HEK293 (cell line): ENCODE data around the gene SMO.

Source experiments
- EGR2 ChIP-seq: fragments of 450-650 bp; formaldehyde crosslinking; IDR thresholded peaks from 2 replicates; pipeline ENCODE4 v1.5.1; 2016; ENCODE audit warnings: low read depth, missing biosample characterization, missing genetic modification characterization
- KLF1 ChIP-seq: fragments of 450-650 bp; formaldehyde crosslinking; IDR thresholded peaks from 2 replicates; pipeline ENCODE4 v1.5.1; 2016; ENCODE audit warnings: missing biosample characterization, missing genetic modification characterization
- KLF9 ChIP-seq: fragments of 450-650 bp; formaldehyde crosslinking; IDR thresholded peaks from 2 replicates; pipeline ENCODE4 v1.5.1; 2016; ENCODE audit warnings: missing biosample characterization, missing genetic modification characterization, low read depth
- PRDM10 ChIP-seq: fragments of 450-650 bp; formaldehyde crosslinking; IDR thresholded peaks from 2 replicates; pipeline ENCODE4 v1.5.1; 2016; ENCODE audit warnings: missing biosample characterization, missing genetic modification characterization
- REPIN1 ChIP-seq: fragments of 450-650 bp; formaldehyde crosslinking; IDR thresholded peaks from 2 replicates; pipeline ENCODE4 v1.5.1; 2017; ENCODE audit warnings: missing biosample characterization, missing genetic modification characterization, low read depth
- SCRT1 ChIP-seq: fragments of 450-650 bp; formaldehyde crosslinking; IDR thresholded peaks from 2 replicates; pipeline ENCODE4 v1.5.1; 2016; ENCODE audit warnings: missing biosample characterization, missing genetic modification characterization, borderline replicate concordance
- SP2 ChIP-seq: fragments of 450-650 bp; formaldehyde crosslinking; IDR thresholded peaks from 2 replicates; pipeline ENCODE4 v1.5.1; 2016; ENCODE audit warnings: missing biosample characterization, missing genetic modification characterization
- ZEB2 ChIP-seq: fragments of 450-650 bp; formaldehyde crosslinking; IDR thresholded peaks from 2 replicates; pipeline ENCODE4 v1.5.1; 2016; ENCODE audit warnings: missing biosample characterization, missing genetic modification characterization
- ZNF132 ChIP-seq: fragments of 450-650 bp; formaldehyde crosslinking; IDR thresholded peaks from 2 replicates; pipeline ENCODE4 v1.5.1; 2017; ENCODE audit warnings: missing biosample characterization, missing genetic modification characterization, borderline replicate concordance
- ZNF175 ChIP-seq: fragments of 450-650 bp; formaldehyde crosslinking; IDR thresholded peaks from 2 replicates; pipeline ENCODE4 v1.5.1; 2016; ENCODE audit warnings: missing biosample characterization, missing genetic modification characterization
- ZNF214 ChIP-seq: fragments of 450-650 bp; formaldehyde crosslinking; IDR thresholded peaks from 2 replicates; pipeline ENCODE4 v1.5.1; 2017; ENCODE audit warnings: missing biosample characterization, mild to moderate bottlenecking, missing genetic modification characterization, borderline replicate concordance
- ZNF24 ChIP-seq: fragments of 450-650 bp; formaldehyde crosslinking; IDR thresholded peaks from 2 replicates; pipeline ENCODE4 v1.5.1; 2016; ENCODE audit warnings: missing biosample characterization, missing genetic modification characterization
- ZNF266 ChIP-seq: fragments of 450-650 bp; formaldehyde crosslinking; IDR thresholded peaks from 2 replicates; pipeline ENCODE4 v1.5.1; 2016; ENCODE audit warnings: missing biosample characterization, missing genetic modification characterization, low read depth
- ZNF335 ChIP-seq: fragments of 450-650 bp; formaldehyde crosslinking; conservative IDR thresholded peaks from 2 replicates; pipeline ENCODE4 v1.5.1; 2016; ENCODE audit warnings: missing biosample characterization, missing genetic modification characterization
- ZNF394 ChIP-seq: fragments of 450-650 bp; formaldehyde crosslinking; IDR thresholded peaks from 2 replicates; pipeline ENCODE4 v1.5.1; 2016; ENCODE audit warnings: missing biosample characterization, missing genetic modification characterization, mild to moderate bottlenecking, moderate library complexity, borderline replicate concordance
- ZNF585B ChIP-seq: fragments of 450-650 bp; formaldehyde crosslinking; IDR thresholded peaks from 2 replicates; pipeline ENCODE4 v1.5.1; 2016; ENCODE audit warnings: missing biosample characterization, missing genetic modification characterization
- ZNF596 ChIP-seq: fragments of 450-650 bp; IDR thresholded peaks from 2 replicates; pipeline ENCODE4 v1.5.0; 2018; ENCODE audit warnings: missing biosample characterization, mild to moderate bottlenecking, missing genetic modification characterization, moderate library complexity
- ZNF610 ChIP-seq: fragments of 450-650 bp; formaldehyde crosslinking; IDR thresholded peaks from 2 replicates; pipeline ENCODE4 v1.5.1; 2016; ENCODE audit warnings: missing biosample characterization, missing genetic modification characterization, borderline replicate concordance
- ZNF621 ChIP-seq: fragments of 450-650 bp; formaldehyde crosslinking; IDR thresholded peaks from 2 replicates; pipeline ENCODE4 v1.5.1; 2017; ENCODE audit warnings: missing biosample characterization, missing genetic modification characterization
- ZNF626 ChIP-seq: fragments of 450-650 bp; sonication (Bioruptor Pico); formaldehyde crosslinking; IDR thresholded peaks from 2 replicates; pipeline ENCODE4 v1.5.1; 2018; ENCODE audit warnings: missing biosample characterization, missing genetic modification characterization, inconsistent platforms
- ZNF785 ChIP-seq: fragments of 450-650 bp; formaldehyde crosslinking; IDR thresholded peaks from 2 replicates; pipeline ENCODE4 v1.5.1; 2016; ENCODE audit warnings: missing biosample characterization, missing genetic modification characterization
- ZNF791 ChIP-seq: fragments of 450-650 bp; formaldehyde crosslinking; IDR thresholded peaks from 2 replicates; pipeline ENCODE4 v1.5.1; 2016; ENCODE audit warnings: missing biosample characterization, missing genetic modification characterization
- ZNF830 ChIP-seq: fragments of 450-650 bp; IDR thresholded peaks from 2 replicates; pipeline ENCODE4 v1.5.0; 2018; ENCODE audit warnings: missing biosample characterization, missing genetic modification characterization, low read depth, mild to moderate bottlenecking, moderate library complexity
- TF ChIP-seq, protein P1 (sequence below): fragments of 450-650 bp; formaldehyde crosslinking; conservative IDR thresholded peaks from 2 replicates; pipeline ENCODE4 v1.5.1; 2016; ENCODE audit warnings: low read depth, missing biosample characterization, missing genetic modification characterization
- TF ChIP-seq, protein P2 (sequence below): fragments of 450-650 bp; formaldehyde crosslinking; IDR thresholded peaks from 2 replicates; pipeline ENCODE4 v1.5.1; 2016; ENCODE audit warnings: missing biosample characterization, missing genetic modification characterization
- TF ChIP-seq, protein P3 (sequence below): fragments of 450-650 bp; formaldehyde crosslinking; IDR thresholded peaks from 2 replicates; pipeline ENCODE4 v1.5.1; 2016; ENCODE audit warnings: missing biosample characterization, missing genetic modification characterization
- TF ChIP-seq, protein P4 (sequence below): fragments of 450-650 bp; formaldehyde crosslinking; IDR thresholded peaks from 2 replicates; pipeline ENCODE4 v1.5.1; 2017; ENCODE audit warnings: missing biosample characterization, missing genetic modification characterization

The SMO gene

GRCh38 chr7:129188892-129189660 lies 643 bp downstream of the SMO start (continued):
- no peak for TF ChIP-seq ZNF830 (tag by site-specific recombination)
- TF ChIP-seq ZNF266: no peak
- no peak for TF ChIP-seq SCRT1
- no peak for TF ChIP-seq ZNF621 (tag by site-specific recombination)
- TF ChIP-seq KLF9 (tag by site-specific recombination): 0 out of 2 replicates have a peak, but pooled peaks have one; percentile 16
- no peak; the same call in 1 of the 2 replicates for TF ChIP-seq ZNF394 (tag by site-specific recombination)
- peak; percentile 89 for TF ChIP-seq ZNF335 (tag by site-specific recombination)
- TF ChIP-seq ZNF214 (tag by site-specific recombination): no peak
- no peak for TF ChIP-seq ZNF626
- TF ChIP-seq ZEB2 (tag by site-specific recombination): 0 out of 2 replicates have a peak, but pooled peaks have one; percentile 43
- TF ChIP-seq, protein P1, sequence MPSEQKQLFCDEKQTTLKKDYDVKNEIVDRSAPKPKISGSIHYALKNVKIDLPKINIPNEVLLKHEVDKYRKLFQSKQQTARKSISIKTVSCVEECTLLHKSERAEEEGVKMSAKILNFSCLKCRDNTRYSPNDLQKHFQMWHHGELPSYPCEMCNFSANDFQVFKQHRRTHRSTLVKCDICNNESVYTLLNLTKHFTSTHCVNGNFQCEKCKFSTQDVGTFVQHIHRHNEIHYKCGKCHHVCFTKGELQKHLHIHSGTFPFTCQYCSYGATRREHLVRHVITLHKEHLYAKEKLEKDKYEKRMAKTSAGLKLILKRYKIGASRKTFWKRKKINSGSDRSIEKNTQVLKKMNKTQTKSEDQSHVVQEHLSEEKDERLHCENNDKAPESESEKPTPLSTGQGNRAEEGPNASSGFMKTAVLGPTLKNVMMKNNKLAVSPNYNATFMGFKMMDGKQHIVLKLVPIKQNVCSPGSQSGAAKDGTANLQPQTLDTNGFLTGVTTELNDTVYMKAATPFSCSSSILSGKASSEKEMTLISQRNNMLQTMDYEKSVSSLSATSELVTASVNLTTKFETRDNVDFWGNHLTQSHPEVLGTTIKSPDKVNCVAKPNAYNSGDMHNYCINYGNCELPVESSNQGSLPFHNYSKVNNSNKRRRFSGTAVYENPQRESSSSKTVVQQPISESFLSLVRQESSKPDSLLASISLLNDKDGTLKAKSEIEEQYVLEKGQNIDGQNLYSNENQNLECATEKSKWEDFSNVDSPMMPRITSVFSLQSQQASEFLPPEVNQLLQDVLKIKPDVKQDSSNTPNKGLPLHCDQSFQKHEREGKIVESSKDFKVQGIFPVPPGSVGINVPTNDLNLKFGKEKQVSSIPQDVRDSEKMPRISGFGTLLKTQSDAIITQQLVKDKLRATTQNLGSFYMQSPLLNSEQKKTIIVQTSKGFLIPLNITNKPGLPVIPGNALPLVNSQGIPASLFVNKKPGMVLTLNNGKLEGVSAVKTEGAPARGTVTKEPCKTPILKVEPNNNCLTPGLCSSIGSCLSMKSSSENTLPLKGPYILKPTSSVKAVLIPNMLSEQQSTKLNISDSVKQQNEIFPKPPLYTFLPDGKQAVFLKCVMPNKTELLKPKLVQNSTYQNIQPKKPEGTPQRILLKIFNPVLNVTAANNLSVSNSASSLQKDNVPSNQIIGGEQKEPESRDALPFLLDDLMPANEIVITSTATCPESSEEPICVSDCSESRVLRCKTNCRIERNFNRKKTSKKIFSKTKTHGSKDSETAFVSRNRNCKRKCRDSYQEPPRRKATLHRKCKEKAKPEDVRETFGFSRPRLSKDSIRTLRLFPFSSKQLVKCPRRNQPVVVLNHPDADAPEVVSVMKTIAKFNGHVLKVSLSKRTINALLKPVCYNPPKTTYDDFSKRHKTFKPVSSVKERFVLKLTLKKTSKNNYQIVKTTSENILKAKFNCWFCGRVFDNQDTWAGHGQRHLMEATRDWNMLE (tag by site-specific recombination): no peak
- no peak for TF ChIP-seq ZNF585B (tag by site-specific recombination)
- no peak for TF ChIP-seq ZNF175 (tag by site-specific recombination)
- TF ChIP-seq, protein P2, sequence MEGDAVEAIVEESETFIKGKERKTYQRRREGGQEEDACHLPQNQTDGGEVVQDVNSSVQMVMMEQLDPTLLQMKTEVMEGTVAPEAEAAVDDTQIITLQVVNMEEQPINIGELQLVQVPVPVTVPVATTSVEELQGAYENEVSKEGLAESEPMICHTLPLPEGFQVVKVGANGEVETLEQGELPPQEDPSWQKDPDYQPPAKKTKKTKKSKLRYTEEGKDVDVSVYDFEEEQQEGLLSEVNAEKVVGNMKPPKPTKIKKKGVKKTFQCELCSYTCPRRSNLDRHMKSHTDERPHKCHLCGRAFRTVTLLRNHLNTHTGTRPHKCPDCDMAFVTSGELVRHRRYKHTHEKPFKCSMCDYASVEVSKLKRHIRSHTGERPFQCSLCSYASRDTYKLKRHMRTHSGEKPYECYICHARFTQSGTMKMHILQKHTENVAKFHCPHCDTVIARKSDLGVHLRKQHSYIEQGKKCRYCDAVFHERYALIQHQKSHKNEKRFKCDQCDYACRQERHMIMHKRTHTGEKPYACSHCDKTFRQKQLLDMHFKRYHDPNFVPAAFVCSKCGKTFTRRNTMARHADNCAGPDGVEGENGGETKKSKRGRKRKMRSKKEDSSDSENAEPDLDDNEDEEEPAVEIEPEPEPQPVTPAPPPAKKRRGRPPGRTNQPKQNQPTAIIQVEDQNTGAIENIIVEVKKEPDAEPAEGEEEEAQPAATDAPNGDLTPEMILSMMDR (tag by site-specific recombination): 0 out of 2 replicates have a peak, but pooled peaks have one; percentile 28
- TF ChIP-seq ZNF610 (tag by site-specific recombination): no peak
- TF ChIP-seq ZNF596 (tag by site-specific recombination): no peak
- TF ChIP-seq ZNF24: no peak
- TF ChIP-seq ZNF785 (tag by site-specific recombination): no peak
- TF ChIP-seq SP2 (tag by site-specific recombination): peak; percentile 50
- TF ChIP-seq EGR2: no peak
- TF ChIP-seq PRDM10 (tag by site-specific recombination): no peak
- no peak for TF ChIP-seq ZNF791 (tag by site-specific recombination)
- TF ChIP-seq KLF1 (tag by site-specific recombination): no peak
- TF ChIP-seq REPIN1 (tag by site-specific recombination): no peak
- TF ChIP-seq, protein P3, sequence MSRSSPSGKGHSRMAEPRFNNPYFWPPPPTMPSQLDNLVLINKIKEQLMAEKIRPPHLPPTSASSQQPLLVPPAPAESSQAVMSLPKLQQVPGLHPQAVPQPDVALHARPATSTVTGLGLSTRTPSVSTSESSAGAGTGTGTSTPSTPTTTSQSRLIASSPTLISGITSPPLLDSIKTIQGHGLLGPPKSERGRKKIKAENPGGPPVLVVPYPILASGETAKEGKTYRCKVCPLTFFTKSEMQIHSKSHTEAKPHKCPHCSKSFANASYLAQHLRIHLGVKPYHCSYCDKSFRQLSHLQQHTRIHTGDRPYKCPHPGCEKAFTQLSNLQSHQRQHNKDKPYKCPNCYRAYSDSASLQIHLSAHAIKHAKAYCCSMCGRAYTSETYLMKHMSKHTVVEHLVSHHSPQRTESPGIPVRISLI: no peak
- no peak for TF ChIP-seq ZNF132 (tag by site-specific recombination)
- TF ChIP-seq, protein P4, sequence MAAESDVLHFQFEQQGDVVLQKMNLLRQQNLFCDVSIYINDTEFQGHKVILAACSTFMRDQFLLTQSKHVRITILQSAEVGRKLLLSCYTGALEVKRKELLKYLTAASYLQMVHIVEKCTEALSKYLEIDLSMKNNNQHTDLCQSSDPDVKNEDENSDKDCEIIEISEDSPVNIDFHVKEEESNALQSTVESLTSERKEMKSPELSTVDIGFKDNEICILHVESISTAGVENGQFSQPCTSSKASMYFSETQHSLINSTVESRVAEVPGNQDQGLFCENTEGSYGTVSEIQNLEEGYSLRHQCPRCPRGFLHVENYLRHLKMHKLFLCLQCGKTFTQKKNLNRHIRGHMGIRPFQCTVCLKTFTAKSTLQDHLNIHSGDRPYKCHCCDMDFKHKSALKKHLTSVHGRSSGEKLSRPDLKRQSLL (tag by site-specific recombination): no peak
